ENCODE measurements around the gene PADI6.

- TF ChIP-seq GATA3 (IDR thresholded peaks at IDR 0.05; ENCODE audit: low read depth, low read length) (no peak), GATA2 (IDR thresholded peaks at IDR 0.05; ENCODE audit: low read depth, low read length) (no peak)
Observed at GRCh38 chr1:17442841-17443240, 70.8 kb downstream of the PADI6 start.

Data from SH-SY5Y (cell line).